ENCODE measurements around the gene HELQ.

DNA sequence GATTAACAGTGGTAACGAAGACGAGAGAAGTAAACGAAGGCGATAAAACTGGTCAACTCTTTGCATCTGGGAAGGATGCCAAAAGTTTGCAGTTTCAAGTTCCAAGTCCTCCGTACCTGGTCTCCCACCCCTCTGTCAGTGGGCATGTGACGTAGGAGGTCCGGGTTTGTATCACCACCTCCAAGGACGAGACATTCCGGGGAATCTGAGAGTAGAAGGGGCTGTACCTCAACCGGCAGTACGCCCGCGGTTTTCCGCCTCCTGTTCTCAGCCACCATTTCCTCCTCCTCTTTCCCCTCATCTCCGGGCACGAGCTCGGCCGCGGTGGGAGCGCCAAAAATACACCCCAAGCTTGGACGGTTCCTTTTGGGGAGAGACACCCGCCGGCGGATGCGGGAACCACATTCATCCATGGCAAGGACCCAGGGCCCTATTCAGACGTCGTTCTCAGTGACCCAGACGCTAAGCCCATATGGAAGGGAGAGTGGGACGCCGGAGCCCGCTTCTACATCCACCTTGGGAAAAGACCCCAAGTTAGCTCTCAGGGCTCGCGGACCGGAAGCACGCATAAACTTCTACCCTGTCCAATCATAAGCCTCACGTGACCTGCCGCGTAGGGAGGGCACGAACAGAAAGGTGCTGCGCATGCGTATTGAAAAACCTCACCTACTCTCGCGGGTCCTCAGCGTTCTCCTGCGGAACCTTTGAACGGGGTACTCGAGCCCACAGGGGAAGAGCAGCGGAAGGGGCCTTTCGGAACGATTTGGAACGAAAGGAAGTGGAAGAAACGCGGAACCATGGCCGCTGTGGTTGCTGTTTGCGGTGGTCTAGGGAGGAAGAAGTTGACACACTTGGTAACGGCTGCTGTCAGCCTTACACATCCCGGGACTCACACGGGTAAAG, at the start of gene HELQ, which contains the start of gene MRPS18C:
- peak; percentile 28 to 83 for TF ChIP-seq POLR2A (IDR thresholded peaks at IDR 0.05)
- TF ChIP-seq, protein P1, sequence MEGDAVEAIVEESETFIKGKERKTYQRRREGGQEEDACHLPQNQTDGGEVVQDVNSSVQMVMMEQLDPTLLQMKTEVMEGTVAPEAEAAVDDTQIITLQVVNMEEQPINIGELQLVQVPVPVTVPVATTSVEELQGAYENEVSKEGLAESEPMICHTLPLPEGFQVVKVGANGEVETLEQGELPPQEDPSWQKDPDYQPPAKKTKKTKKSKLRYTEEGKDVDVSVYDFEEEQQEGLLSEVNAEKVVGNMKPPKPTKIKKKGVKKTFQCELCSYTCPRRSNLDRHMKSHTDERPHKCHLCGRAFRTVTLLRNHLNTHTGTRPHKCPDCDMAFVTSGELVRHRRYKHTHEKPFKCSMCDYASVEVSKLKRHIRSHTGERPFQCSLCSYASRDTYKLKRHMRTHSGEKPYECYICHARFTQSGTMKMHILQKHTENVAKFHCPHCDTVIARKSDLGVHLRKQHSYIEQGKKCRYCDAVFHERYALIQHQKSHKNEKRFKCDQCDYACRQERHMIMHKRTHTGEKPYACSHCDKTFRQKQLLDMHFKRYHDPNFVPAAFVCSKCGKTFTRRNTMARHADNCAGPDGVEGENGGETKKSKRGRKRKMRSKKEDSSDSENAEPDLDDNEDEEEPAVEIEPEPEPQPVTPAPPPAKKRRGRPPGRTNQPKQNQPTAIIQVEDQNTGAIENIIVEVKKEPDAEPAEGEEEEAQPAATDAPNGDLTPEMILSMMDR (IDR thresholded peaks at IDR 0.05), result no peak
